GM19043 (cell line): ENCODE measurements around the gene ALDH5A1.

Experiments used
- ATAC-seq: cut with Tn5 transposase; IDR thresholded peaks from one replicate; pipeline ENCODE4 v1.9.1; 2021; ENCODE audit warnings: low read depth; ENCODE audit not compliant: unreplicated experiment

Gene ALDH5A1

DNA sequence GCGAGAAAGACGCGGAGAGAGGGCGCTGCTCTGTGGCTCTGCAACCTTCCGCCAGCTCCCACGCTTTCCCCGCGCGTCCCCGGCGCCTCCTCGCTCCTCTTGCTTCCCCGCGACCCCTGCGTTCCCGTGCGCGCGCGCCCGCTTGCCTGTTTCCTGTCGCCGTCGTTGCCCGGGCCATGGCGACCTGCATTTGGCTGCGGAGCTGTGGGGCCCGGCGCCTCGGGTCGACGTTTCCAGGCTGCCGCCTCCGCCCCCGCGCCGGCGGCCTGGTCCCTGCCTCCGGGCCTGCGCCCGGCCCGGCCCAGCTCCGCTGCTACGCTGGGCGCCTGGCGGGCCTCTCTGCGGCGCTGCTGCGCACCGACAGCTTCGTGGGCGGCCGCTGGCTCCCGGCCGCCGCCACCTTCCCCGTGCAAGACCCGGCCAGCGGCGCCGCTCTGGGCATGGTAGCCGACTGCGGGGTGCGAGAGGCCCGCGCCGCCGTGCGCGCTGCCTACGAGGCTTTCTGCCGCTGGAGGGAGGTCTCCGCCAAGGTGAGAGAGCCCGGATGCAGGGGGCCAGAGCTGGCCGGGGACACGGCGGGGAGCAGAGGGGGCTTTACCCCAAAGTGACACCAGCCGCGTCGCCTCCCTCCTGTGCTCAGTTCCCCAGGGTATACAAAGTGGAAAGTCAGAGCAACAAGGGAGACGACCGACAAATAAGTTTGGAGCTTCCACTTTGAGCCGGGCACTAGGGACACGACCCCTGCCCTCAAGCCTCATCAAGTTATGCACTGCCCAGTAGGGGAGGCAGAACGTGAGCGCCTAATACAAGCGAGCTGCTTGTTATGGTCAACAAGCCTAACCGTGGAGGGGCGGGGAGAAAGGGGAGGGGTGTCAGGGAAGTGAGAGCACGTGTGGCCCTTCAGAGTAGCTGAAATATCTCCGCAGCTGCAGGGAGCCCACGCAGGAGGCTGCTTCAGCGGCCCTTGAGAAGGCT is at the start of gene ALDH5A1:
Gene ALDH5A1, plus strand, starts transcription at position 149 of the 975 bp plus-strand sequence. Its CDS starts 28 bp downstream, at position 177.
- peak; percentile 57 for ATAC-seq

- ATAC-seq, result no peak
These were observed 49.1 kb upstream of the ALDH5A1 start for GRCh38 chr6:24445704-24446103.

DNA sequence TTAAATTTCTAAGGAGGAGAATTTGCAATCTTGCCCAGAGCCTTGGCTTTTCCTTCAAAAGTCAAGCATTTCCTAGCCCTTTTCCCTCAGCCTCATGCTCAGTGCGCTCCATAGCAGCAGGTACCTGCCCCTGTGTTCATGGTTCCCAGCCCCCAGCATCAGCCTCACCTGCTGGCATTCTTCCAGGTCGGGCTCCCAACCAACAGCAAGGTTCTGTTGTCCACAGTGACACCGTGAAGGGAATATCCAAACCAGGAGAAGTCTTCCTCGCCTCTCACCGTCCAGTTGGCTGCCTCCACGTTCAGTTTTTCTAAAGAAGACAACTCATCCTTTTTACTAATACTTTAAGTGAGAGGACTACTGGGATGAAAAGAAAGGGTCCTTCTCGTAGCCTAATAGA is 48.1 kb upstream of the ALDH5A1 start:
- no peak for ATAC-seq

DNA sequence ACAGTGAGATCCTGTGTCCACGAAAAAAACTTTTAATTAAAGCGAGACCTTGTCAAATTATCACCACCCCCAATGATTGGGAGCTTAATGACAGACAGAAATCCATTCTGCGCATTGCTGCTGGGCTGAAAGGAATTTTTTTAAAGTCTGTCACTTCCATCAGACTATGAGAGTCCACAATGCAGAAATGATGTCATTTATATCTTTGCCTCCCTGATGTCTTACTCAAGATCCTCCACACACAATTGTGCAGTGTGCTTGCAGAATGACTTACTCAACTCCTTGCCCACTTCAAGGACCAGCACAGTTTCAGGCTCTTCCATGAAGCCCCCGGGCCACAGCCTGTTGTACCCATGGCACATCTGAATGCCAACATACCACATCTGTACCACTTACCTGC is 46.4 kb upstream of the ALDH5A1 start:
- no peak for ATAC-seq

- ATAC-seq, result no peak
These were observed 45.8 kb upstream of the ALDH5A1 start for GRCh38 chr6:24448828-24449525.

DNA sequence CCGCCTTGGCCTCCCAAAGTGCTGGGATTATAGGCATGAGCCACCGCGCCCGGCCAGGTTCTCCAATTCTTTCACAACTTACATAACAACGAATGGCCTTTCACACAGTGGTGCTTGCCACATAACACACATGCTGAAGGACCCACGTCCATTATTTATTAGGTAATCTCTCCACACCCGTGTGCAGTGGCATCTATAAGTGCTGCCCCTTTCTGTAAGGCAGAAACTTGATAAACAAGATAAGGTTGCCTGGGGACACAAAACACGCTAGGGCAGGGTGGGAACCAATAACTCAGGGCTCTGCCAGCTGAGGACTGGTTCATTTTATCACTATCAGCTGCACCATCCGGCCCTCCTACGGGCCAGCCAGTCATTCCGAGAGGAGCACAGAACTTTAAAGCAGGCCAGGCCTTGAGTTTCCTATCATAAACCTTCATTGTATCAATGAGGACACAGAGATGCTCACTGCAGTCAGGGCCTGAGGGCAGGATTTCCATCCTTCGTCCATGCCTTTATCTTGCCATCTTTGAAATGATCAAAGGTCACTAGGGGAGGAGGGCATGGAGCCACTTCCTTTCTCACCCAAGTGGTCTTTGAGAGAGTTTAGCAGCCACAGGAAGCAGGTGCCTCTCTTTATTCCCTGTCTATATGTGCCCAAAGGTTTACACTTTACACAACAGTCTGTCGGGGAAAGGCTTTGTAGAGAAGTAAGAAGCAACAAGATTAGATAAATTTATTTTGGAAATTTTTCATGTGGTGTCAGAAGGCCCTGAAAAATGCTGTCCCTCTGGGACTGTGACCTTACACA is 43.0 kb upstream of the ALDH5A1 start:
- ATAC-seq, result no peak

GRCh38 chr6:24453921-24454320 is 40.8 kb upstream of the ALDH5A1 start:
- no peak for ATAC-seq

DNA sequence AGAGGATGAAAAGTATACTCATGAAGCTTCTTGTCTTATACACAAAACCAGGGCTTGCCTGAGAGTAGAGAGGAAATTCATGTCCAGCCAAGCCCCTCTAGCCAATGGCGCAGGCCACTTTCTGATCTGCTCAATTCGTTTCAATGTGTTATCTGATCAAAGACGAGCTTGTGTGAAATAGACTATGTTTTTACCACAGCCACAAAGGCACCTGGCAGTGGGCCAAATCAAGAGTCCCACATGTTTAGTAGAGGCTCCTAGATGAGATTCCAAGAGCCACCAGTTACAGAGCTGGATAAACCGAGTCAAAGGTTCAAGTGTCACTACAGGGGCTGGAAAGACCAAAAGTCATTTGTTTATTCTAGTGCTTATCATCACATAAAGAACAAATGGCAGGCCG is 40.3 kb upstream of the ALDH5A1 start:
- ATAC-seq, result no peak

- ATAC-seq, result no peak
These were observed 39.7 kb upstream of the ALDH5A1 start for GRCh38 chr6:24455061-24455460.

GRCh38 chr6:24458134-24458533 is 36.6 kb upstream of the ALDH5A1 start:
- no peak for ATAC-seq

- no peak for ATAC-seq
These were observed 35.8 kb upstream of the ALDH5A1 start for GRCh38 chr6:24458941-24459340.

DNA sequence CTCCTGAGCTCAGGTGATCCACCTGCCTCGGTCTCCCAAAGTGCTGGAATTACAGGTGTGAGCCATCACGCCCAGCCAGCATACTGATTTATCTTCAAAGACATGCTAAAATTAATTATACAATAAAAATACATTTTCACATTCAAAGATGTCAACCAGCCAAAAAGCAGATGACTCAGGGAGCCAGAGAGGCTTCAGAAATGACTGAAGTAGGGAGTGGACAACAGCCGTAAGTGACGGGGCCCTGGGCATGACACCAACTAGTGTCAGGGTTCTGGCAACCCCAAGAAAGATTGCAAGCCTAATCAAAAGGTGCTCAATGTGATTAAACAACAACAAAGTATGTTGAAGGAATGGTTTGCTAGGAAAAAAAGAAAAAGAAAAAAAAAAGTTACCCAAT is 33.8 kb upstream of the ALDH5A1 start:
- no peak for ATAC-seq

GRCh38 chr6:24464253-24465038 is 30.3 kb upstream of the ALDH5A1 start:
- ATAC-seq, result no peak

- no peak for ATAC-seq
These were observed 25.0 kb upstream of the ALDH5A1 start for GRCh38 chr6:24469811-24470210.

GRCh38 chr6:24472181-24472580 is 22.6 kb upstream of the ALDH5A1 start:
- ATAC-seq, result no peak

- ATAC-seq, result no peak
These were observed 18.1 kb upstream of the ALDH5A1 start for GRCh38 chr6:24476631-24477030.

DNA sequence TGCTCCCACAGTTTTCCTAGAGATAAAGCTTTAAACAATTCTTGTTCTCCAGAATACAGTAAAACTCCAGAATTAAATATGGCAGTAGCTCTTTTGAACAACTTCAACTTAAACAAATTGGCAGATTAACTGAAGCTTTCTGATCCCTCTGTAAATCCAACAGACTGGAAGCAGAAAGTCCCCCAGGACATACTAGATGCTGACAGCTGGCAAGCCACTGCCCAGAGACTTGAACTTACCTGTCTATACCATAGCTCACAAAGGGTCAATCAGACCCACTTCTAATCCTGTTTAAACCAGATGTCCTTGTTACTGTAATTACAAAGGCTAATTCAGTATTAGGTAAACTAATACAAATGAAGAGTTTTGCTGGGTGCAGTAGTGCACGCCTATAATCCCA is 17.7 kb upstream of the ALDH5A1 start:
- ATAC-seq, result no peak

GRCh38 chr6:24478903-24479302 is 15.9 kb upstream of the ALDH5A1 start:
- no peak for ATAC-seq

DNA sequence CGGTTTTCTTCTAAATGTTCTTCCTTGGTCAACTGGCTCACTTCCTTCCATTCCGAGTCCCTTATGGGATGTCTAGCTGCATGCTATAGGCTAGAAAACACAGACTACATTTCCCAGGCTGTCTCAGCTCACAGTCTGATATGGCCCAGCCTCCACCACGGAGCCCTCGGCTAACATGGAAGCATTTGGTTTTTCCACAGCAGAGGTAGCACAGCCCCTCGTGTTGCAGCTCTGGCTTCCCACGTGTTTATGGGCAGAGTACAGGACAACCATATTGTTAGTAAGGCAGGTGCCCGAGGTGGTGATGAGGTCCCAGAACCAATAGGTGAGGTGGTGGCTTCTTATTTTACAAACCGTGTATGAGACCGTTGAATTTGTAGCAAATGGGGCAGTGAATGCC is 14.1 kb upstream of the ALDH5A1 start:
- ATAC-seq, result no peak

- ATAC-seq, result no peak
These were observed 13.3 kb upstream of the ALDH5A1 start for GRCh38 chr6:24481449-24481848.
